Bronchial epithelial cell (primary cell): ENCODE results near the gene ASF1B. TPM values are rescaled to one million over a fixed set of nuclear protein-coding genes. Genes with fewer than 3 reads are reported as not detected.

Experiments used
- DNase-seq: peaks from one replicate; pipeline ENCODE4 v3.0.0-alpha.2; 2010; ENCODE audit warnings: low read depth
- FAIRE-seq: peaks from 2 replicates; lab custom pipeline; 2011; peaks lifted over from hg19 to GRCh38; lab: Jason Lieb, UNC
- H3K27me3 ChIP-seq: 2 replicates; pipeline ENCODE4 v1.5.1; 2011; ENCODE audit warnings: low read length; ENCODE audit not compliant: control insufficient read depth, insufficient read depth
- H3K36me3 ChIP-seq: 2 replicates; pipeline ENCODE4 v1.5.1; 2011; ENCODE audit warnings: low read length; ENCODE audit not compliant: control insufficient read depth, insufficient read depth
- H3K4me3 ChIP-seq: 2 replicates; pipeline ENCODE4 v1.5.1; 2011; ENCODE audit warnings: mild to moderate bottlenecking, low read depth, low read length, control low read depth
- total RNA-seq: library from RNA; depleted of rRNA; stranded (reverse); fragments of >200 nt; gene quantifications from 2 replicates; pipeline ENCODE4 v1.2.1, GENCODE V29; 2014
- TF ChIP-seq, protein P1 (sequence below): IDR thresholded peaks from 2 replicates; pipeline ENCODE4 v1.5.1; 2011; ENCODE audit warnings: mild to moderate bottlenecking, moderate library complexity, low read length, control low read depth, inconsistent platforms; ENCODE audit not compliant: insufficient read depth, severe bottlenecking

Gene ASF1B
- total RNA-seq, 1 donor from 2014 or later: 0.53 TPM

GRCh38 chr19:14116525-14116917 is 19.9 kb downstream of the ASF1B start:
- Histone ChIP-seq H3K27me3 (no peaks in the 10 kb centered on the region), H3K36me3 (no peaks in the 10 kb centered on the region), H3K4me3 (peak overlapping the region; percentile 76)
- TF ChIP-seq, protein P1, sequence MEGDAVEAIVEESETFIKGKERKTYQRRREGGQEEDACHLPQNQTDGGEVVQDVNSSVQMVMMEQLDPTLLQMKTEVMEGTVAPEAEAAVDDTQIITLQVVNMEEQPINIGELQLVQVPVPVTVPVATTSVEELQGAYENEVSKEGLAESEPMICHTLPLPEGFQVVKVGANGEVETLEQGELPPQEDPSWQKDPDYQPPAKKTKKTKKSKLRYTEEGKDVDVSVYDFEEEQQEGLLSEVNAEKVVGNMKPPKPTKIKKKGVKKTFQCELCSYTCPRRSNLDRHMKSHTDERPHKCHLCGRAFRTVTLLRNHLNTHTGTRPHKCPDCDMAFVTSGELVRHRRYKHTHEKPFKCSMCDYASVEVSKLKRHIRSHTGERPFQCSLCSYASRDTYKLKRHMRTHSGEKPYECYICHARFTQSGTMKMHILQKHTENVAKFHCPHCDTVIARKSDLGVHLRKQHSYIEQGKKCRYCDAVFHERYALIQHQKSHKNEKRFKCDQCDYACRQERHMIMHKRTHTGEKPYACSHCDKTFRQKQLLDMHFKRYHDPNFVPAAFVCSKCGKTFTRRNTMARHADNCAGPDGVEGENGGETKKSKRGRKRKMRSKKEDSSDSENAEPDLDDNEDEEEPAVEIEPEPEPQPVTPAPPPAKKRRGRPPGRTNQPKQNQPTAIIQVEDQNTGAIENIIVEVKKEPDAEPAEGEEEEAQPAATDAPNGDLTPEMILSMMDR: no peak
- DNase-seq (no peak), FAIRE-seq (no peak)

- TF ChIP-seq, protein P1: no peak
- no peak for FAIRE-seq
- Histone ChIP-seq H3K36me3 (no peaks in the 10 kb centered on the region), H3K27me3 (no peaks in the 10 kb centered on the region), H3K4me3 (no peak overlapping the region)
- DNase-seq: no peak
Observed at GRCh38 chr19:14115756-14116155, 20.6 kb downstream of the ASF1B start.

DNA sequence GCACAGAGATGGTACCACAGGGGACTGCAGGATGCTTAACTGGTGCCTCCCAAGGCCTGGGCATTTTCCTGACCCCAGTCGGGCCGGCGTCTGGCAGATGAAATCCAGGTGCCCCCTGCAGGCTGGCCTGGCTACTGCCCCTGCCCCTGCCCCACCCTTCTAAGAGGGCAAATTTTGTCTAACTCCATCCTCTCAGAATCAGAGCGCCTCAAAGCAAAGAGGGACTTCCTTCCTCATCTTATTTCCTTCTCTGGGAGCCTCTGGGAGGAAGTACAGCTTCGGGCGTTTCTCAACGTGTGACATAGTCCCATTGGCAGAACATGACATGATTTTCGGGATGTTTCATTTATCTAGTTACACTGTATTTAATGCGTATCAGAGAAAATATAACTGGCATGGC is 21.5 kb downstream of the ASF1B start:
- Histone ChIP-seq H3K4me3 (no peak overlapping the region), H3K27me3 (no peaks in the 10 kb centered on the region), H3K36me3 (no peaks in the 10 kb centered on the region)
- TF ChIP-seq, protein P1: peak; percentile 52
- DNase-seq (no peak), FAIRE-seq (no peak)

GRCh38 chr19:14114439-14114838 is 21.9 kb downstream of the ASF1B start:
- TF ChIP-seq, protein P1: no peak
- no peaks in the 10 kb centered on the region for H3K36me3 ChIP-seq
- H3K4me3 ChIP-seq: no peak overlapping the region
- DNase-seq (no peak), FAIRE-seq (no peak)
- no peaks in the 10 kb centered on the region for H3K27me3 ChIP-seq

GRCh38 chr19:14113762-14114414 is 22.5 kb downstream of the ASF1B start:
- Histone ChIP-seq H3K27me3 (no peaks in the 10 kb centered on the region), H3K4me3 (no peak overlapping the region), H3K36me3 (no peaks in the 10 kb centered on the region)
- no peak for FAIRE-seq
- TF ChIP-seq, protein P1: peak; percentile 35
- DNase-seq: no peak
